Right renal pelvis (tissue), 4 donors: ENCODE data around the gene ACAP3. TPM values are rescaled to one million over a fixed set of nuclear protein-coding genes. Genes with fewer than 3 reads are reported as not detected.

ENCODE experiments used
- DNase-seq, 4 donors: peaks; one replicate each; pipeline ENCODE4 v3.0.0-alpha.2; 2013; ENCODE audit warnings: low read depth in 4 of 4, low spot score in 3 of 4, missing footprints in 1 of 4
- polyA plus RNA-seq, 4 donors: library from polyadenylated mRNA; unstranded; fragments of 120-200 nt; gene quantifications; one replicate each; pipeline ENCODE4 v1.2.1, GENCODE V29; 2013; ENCODE audit not compliant: insufficient read length in 4 of 4

Gene ACAP3
- polyA plus RNA-seq, 4 donors: 21.7 to 38.7 (median 24.4) TPM

DNA sequence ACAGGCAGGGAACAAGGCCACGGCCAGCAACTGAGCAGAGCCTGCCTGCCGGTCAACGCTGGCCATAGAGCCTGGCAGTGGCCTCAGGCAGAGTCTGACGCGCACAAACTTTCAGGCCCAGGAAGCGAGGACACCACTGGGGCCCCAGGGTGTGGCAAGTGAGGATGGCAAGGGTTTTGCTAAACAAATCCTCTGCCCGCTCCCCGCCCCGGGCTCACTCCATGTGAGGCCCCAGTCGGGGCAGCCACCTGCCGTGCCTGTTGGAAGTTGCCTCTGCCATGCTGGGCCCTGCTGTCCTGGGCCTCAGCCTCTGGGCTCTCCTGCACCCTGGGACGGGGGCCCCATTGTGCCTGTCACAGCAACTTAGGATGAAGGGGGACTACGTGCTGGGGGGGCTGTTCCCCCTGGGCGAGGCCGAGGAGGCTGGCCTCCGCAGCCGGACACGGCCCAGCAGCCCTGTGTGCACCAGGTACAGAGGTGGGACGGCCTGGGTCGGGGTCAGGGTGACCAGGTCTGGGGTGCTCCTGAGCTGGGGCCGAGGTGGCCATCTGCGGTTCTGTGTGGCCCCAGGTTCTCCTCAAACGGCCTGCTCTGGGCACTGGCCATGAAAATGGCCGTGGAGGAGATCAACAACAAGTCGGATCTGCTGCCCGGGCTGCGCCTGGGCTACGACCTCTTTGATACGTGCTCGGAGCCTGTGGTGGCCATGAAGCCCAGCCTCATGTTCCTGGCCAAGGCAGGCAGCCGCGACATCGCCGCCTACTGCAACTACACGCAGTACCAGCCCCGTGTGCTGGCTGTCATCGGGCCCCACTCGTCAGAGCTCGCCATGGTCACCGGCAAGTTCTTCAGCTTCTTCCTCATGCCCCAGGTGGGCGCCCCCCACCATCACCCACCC, 23.6 kb upstream of the ACAP3 start, which contains the start of gene TAS1R3:
TAS1R3 (plus strand) TSS at position 213 of the 898 bp plus-strand sequence; CDS start at position 279, 66 bp downstream.
- DNase-seq: no peak

DNA sequence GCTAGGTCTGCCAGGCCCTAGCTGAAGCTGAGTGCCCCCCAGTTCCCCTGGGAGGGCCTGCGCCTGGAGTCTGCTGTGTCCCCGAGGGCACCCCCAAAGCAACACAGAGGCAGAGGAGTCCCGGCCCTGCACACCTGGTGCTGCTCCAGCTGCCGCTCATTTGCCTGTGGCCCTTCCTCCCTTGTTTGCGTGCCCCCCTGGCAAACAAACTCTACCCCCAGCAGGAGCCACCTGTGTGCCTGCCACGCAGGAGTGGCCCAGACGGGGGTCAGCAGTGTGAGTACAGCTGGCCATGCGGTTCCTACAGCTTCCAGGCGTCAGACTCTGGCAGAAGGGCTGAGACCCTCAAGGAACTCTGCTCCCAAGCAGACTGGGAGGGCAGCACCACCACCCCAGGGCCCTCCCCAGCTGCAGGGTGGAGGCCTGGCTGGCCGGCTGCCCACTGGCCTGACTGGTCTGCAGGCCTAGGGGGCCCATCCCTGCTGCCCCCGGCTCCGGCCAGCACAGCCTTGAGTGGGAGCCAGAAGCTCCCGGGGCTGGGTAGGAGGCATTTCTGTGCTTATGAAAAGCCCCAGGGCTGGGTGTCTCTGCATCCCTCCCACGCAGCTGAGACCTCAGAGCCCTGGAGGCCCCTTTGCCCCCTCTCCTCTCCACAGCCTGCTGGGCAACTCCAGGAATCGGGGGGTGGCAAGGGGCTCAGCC, 22.8 kb upstream of the ACAP3 start:
- no peak for DNase-seq

DNA sequence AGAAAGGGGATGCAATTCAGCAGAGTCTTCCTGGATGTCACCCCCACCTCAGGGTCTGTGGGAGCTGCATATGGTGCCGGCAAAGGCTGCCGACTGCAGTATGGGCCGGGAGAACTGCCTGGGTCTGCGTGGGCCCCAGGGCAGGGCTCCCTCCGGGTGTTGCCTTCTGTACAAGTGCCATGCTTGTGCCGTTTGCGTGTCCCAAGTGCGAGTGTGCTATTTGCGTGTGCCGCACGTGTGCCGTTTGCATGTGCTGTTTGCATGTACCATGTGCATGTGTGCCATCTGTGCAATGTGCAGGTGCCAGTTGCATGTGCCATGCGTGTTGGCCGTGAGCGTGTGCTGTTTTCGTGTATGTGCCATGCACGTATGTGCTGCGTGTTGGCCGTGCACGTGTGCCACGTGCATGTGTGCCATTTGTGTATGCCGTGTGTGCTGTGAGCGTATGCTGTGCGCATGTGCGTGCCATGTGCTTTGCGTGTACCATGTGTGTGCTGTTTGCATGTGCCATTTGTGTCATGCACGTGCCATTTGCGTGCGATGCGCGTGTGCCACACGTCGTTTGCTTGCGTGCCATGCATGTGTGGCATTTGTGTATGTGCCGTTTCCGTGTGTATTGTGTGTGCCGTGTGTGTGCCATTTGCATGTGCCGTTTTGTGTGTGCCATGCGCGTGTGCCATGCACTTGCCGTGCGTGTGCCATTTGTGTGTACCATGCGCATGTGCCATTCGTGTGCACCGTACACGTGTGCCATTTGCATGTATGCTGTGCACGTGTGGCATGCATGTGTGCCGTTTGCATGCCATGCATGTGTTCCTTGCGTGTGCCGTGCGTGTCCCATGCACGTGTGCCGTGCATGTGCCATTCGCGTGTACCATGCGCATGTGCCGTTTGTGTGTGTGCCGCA, 21.8 kb upstream of the ACAP3 start:
- no peak for DNase-seq

DNA sequence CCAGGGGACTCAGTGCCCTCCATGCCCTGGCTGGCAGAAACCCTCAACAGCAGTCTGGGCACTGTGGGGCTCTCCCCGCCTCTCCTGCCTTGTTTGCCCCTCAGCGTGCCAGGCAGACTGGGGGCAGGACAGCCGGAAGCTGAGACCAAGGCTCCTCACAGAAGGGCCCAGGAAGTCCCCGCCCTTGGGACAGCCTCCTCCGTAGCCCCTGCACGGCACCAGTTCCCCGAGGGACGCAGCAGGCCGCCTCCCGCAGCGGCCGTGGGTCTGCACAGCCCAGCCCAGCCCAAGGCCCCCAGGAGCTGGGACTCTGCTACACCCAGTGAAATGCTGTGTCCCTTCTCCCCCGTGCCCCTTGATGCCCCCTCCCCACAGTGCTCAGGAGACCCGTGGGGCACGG, 20.5 kb upstream of the ACAP3 start:
- DNase-seq: no peak

DNA sequence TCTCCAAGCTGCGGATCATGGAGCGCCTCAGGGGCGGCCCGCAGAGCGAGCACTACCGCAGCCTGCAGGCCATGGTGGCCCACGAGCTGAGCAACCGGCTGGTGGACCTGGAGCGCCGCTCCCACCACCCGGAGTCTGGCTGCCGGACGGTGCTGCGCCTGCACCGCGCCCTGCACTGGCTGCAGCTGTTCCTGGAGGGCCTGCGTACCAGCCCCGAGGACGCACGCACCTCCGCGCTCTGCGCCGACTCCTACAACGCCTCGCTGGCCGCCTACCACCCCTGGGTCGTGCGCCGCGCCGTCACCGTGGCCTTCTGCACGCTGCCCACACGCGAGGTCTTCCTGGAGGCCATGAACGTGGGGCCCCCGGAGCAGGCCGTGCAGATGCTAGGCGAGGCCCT, 19.6 kb upstream of the ACAP3 start:
- DNase-seq: no peak

DNA sequence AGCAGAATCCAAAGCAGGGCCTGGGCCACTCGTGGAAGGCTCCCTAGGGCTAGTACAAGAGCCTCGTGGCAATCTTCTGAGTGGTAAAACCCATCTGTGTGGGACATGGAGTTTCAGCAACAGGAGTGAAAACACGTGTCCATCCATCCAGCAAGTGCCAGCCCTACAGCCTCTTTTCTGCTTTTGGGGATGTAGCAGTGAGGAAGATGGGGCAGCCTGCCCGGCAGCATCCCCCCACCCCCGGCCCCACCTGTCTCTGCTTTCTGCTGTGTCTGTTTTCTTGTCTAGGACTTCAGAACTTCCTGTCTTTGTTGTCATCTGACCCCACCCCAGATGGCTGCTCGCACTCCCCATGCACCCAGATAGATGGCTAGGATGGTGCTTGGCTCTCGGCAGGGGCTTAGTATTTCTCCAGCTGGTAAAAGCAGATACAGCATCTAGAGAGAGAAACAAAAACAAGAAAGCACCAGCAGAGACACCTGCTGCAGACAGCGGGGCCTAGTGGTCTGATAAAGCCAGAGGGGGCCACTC, 18.4 kb upstream of the ACAP3 start:
- DNase-seq: no peak

DNA sequence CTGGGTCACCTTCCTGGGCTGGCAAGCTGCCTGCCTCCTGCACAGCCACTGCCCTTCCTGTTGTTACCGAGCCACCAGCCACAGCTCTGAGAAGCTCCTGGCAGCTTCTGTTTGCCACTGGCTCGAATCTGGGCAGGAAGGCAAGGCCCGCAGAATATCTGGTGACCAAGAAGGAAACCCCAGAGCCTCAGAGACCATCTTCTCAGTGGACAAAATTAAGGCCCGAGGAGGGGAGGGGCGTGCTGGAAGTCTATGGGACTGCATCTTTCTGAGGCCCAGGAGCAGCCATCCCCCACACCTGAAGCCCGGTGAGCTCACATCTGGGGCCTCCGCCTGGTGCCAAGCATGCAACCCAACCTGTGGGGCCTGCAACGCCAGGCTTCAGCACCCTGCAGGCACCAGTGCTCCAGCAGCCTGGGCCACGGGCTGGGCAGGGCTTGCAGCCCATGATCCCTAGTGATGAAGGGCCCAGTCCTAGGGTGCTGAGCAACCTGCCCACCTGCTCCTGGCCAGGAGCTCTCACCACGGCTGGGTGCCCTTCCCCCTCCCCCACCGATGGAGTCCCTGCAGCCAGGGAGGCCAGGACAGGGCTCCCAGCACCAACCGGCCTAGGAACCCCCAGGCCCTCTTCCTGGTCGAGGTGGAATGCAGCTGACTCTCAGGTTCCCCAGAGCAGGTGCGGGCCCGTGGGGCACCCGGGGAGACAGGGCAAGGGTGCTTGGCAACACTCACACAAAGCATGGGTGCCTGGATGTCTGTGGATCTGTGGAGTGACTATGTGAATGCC, 17.8 kb upstream of the ACAP3 start:
- no peak for DNase-seq

DNA sequence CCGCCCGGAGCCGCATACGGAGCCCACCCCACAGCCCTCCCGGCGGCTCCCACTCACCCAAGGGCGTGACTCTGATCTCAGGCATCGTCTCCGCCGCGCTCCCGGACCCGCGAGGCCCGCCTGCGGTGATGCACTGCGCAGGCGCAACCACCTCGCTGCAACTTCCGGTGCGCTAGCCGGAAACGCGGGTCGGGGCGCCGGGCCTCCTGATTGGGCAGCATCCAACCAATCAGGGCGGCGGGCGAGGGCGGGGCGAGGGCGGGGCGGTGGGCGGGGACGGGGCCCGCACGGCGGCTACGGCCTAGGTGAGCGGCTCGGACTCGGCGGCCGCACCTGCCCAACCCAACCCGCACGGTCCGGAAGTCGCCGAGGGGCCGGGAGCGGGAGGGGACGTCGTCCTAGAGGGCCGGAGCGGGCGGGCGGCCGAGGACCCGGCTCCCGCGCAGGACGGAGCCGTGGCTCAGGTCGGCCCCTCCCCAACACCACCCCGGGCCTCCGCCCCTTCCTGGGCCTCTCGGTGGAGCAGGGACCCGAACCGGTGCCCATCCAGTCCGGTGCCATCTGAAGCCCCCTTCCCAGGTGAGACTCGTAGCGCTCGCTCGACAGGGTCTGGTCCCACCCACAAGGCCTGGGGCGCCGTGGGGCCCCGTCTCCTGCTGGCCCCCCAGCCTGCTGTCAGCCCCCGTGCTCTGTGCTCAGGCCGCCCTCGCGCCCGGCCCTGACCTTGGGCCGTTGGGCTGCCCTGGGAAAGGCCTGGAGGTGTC, 17.0 kb upstream of the ACAP3 start, which contains the start of the genes CPTP and INTS11:
CPTP (plus strand) TSS at position 279 of the 764 bp plus-strand sequence. CDS start 2,109 bp downstream, outside the sequence.
INTS11 (minus strand) TSS at position 137 of the 764 bp plus-strand sequence; CDS start at position 85, 52 bp downstream.
- DNase-seq: peak; percentile 77 to 86 (median 80)

DNA sequence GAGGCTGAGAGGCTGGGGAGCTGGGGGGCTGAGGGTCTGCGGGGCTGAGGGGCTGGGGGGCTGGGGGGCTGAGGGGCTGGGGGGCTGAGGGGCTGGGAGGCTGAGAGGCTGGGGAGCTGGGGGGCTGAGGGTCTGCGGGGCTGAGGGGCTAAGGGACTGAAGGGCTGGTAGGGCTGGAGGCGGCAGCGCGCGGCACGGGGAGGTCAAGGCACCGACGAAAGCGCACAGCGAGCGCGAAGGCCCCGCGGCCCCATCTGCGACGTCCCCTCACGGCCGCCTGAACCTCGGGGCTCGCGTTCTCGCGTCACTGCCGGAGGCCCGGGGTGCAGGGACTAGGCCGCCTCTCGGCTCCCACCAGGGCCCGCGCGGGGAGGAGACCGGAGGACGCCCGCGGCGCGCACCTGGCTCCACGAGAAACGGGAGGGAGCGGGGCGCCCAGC, 16.4 kb upstream of the ACAP3 start:
- no peak for DNase-seq

DNA sequence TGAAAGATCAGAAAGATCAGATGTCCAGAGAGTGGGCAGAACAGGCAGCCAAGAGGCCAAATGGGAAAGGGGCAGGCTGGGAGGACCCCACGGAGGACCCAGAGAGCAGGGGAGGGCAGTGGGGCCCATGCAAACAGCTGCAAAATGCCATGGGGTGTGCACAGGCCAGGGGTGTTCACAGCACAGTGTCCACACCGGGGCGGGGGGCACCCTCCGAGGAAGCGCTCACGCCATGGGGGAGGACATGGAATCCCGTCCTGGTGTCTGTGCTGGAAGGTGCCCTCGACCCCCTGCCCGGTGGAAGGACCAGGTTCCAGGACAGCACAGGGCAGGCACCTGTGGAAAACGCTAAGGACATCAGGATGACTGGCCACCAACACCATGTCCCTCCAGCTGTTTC, 15.2 kb upstream of the ACAP3 start:
- no peak for DNase-seq

DNA sequence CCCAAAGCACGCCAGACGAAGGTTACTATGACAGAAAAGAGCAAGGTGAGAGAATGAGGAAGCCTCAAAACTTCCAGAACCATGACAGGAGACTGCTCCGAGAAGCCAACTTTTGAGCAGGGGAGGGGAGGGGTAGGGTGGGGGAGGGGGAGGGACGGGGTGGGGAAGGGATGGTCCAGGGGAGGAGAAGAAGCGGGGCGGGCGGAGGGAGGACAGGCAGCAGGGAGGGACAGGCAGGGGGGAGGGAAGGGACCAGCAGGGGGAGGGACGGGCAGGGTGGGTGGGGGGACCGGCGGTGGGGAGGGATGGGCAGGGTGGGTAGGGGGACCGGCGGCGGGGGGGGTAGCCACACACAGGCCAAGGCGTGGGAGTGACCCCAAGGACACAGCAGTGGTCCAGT, 14.7 kb upstream of the ACAP3 start:
- DNase-seq: no peak

DNA sequence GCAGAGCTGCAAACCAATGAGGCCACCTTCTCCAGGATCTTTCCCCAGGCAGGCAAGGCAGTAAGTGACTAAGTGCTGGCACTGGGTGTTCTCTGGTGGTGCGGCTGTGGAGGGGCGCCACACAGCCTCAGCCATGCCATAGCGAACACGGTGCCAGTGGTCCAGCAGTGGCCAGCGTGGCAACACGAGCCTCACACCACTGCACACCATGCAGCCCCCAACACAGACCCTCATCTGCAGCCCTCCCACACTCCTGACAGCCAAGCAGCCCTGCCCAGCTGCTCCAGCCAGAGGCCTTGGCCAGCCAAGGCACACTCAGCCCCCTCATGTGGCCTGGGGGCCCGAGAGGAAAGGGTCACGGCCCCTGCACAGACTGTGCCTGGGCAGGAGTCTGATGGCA, 13.7 kb upstream of the ACAP3 start:
- DNase-seq: no peak

DNA sequence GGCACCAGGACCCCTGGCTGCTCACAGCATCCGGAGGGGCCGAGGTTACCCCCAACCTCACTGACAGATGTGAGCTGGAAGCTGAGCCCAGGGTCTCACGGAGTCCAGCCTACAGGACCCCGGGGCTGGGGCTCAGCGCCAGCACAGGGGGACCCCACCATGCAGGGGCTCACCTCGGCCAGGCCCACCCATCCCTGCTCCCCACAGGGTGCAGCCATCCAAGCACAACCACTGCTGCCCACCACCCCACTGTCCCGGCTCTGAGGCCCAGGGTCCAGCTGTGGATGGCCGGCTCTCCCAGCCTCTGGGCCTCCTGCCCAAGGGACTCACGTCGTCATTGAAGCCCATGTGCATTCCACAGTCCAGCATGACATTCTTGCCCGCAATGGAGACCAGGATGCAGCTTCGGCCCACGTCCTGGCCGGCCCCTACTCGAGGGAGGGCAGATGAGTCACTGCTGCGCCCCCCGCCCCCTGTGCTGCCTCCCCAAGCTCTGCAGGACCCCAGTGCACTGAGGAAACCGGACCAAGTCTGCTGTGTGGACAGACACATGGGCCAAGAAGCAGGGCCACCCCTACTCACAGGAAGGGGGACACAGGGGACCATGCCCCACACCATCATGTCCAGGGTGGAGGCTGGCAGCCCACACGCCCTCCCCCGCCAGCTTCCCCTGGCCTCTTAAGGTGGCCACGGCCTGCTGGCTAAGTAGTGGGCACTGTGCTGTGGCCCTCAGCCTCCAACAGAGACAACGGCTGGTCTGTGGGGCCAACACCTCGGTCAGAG, 13.1 kb upstream of the ACAP3 start:
- DNase-seq: no peak

DNA sequence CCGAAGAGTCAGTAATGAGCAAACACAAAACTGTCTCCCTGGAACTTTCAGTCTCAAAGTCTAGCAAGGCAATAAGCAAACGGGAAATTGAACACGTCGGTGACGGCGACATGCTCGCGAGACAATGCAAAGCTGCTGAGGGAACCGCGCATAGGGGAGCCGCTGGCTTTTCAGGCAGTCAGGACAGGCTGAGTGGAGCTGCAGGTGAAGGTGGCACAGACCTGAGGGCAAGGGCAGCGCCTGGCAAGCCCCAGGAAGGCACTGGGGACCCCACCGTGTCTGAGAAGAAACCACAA, 11.9 kb upstream of the ACAP3 start:
- DNase-seq: no peak

DNA sequence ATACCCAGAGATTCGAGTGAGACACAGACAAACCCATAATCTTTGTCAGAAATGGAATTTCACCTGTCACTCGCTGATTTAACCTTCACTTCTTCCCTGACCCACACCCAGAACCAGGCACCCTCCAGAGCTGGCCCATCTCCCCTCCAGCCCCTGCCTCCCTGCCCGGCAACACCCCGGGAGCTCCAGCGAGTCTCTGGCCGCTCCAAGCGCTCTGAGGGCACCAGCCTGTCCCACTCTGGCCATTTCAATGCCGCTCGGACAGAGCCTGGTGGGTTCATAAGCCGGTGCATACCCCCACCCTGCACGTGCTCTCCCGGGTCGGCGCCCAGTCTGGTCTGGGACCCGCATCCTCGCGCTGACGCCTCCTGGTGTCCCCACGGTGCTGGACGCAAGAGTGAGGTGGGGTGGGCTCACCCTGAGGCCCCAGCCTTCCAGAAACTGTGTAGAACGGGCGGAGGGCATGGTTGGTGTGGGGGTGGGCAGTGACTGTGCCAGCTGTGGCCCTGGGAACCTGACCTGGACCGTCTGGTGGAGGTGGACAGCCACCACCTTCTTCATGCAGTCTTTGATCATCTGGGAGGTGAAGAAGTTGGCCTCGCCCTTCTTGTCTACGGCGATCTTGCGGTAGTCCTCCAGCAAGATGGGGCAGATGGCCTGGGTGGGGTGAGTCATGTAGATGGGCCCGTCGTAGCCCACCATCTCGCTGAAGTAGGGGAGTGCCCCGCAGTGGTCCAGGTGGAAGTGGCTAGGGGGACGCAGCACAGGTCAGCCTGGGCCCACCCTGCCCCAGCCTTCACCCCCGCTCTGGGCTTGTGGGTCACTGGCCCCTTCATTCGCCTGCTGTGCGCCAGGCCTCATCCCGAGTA, 11.3 kb upstream of the ACAP3 start:
- no peak for DNase-seq

DNA sequence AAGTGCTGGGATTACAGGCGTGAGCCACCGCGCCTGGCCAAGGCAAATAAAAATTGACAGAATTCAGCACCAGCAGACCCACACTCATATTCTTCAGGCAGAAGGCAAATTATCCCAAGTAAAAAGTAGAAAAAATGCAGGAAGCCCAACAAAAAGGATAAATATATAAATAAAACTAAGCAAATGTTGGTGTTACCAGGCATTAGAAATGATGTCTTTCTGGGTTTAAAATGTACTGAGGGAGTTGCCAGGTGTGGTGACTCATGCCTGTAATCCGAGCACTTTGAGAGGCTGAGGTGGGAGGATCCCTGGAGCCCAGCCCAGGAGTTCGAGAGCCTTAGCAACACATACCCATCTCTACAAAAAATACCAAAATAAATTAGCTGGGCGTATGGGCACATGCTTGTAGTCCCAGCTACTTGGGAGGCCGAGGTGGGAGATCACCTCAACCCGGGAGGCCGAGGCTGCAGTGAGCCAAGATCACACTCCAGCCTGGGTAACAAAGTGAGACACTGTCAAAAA, 10.5 kb upstream of the ACAP3 start:
- no peak for DNase-seq

DNA sequence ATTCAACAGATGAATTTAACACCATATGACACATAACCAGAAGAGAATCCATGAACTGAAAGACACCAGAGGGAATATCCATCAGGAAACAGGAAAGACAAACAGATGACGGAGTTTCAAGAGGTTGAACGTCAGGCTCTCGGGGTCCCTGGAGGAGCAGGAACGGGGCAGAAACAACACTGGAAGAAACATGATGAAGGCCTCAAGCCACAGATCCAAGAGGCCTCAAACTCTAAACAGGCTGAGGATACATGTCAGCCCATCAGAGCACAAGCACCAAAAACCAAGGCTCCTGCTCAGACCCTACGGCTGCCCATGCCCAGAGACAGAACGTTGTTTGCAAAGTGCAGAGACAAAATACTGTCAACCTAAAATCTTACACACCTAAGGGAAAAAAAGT, 9.7 kb upstream of the ACAP3 start:
- no peak for DNase-seq
